ENCODE results near the gene CBLL2.

DNA sequence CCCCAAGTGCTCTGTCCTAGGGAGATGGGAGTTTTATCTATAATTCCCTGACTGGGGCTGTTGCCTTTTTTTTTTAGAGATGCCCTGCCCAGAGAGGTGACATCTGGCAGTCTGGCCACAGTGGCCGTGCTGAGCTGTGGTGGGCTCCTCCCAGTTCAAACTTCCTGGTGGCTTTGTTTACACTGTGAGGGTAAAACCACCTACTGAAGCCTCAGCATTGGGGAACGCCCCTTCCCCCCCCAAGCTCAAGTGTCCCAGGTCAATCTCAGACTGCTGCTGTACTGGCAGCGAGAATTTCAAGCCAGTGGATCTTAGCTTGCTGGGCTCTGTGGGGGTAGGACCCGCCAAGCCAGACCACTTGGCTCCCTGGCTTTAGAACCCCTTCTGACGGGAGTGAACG is 38.3 kb upstream of the CBLL2 start:
- TF ChIP-seq, protein P1, sequence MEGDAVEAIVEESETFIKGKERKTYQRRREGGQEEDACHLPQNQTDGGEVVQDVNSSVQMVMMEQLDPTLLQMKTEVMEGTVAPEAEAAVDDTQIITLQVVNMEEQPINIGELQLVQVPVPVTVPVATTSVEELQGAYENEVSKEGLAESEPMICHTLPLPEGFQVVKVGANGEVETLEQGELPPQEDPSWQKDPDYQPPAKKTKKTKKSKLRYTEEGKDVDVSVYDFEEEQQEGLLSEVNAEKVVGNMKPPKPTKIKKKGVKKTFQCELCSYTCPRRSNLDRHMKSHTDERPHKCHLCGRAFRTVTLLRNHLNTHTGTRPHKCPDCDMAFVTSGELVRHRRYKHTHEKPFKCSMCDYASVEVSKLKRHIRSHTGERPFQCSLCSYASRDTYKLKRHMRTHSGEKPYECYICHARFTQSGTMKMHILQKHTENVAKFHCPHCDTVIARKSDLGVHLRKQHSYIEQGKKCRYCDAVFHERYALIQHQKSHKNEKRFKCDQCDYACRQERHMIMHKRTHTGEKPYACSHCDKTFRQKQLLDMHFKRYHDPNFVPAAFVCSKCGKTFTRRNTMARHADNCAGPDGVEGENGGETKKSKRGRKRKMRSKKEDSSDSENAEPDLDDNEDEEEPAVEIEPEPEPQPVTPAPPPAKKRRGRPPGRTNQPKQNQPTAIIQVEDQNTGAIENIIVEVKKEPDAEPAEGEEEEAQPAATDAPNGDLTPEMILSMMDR (IDR thresholded peaks at IDR 0.05): no peak
- TF ChIP-seq POLR2AphosphoS5 (IDR thresholded peaks at IDR 0.05): no peak
